ENCODE measurements around the gene NDUFC2. TPM values are rescaled to one million over a fixed set of nuclear protein-coding genes. Genes with fewer than 3 reads are reported as not detected.

Gene NDUFC2
- total RNA-seq, 5 donors from 2014 or later (not counting 1 experiment from before 2014, with no cell fraction given), result 40.8 to 93.8 (median 88.1) TPM

GRCh38 chr11:78037825-78038620 is 41.6 kb downstream of the NDUFC2 start:
- no peaks in the 10 kb centered on the region for H3K27me3 Mint-ChIP-seq
- Histone ChIP-seq H3K9me3 (no peaks in the 10 kb centered on the region), H3K27ac (ENCODE audit: low read length) (no peak overlapping the region), H3K36me3 (ENCODE audit: control insufficient read depth in 2 of 2, extremely low read depth in 1 of 2, insufficient read depth in 1 of 2, low read length in 1 of 2) (no peaks in the 10 kb centered on the region), H3K4me1 (ENCODE audit: control insufficient read depth in 1 of 2, extremely low read depth in 1 of 2, insufficient read depth in 2 of 2, low read length in 2 of 2) (peaks cover 0 to 5% of the 10 kb centered on the region in 2 experiments), H3K4me3 (ENCODE audit: control insufficient read depth in 1 of 2, extremely low read depth in 1 of 2, low read length in 1 of 2) (no peak overlapping the region), H3K27me3 (replicated peaks in 1 of 2; ENCODE audit: control insufficient read depth in 2 of 2, extremely low read depth in 1 of 2, insufficient read depth in 2 of 2, low read length in 1 of 2) (peaks cover 0 to 2% of the 10 kb centered on the region in 2 experiments)
- WGBS (ENCODE audit: insufficient coverage), result 84% methylated on average over 7 of the region's 9 CpGs
- H3K4me3 Mint-ChIP-seq, result no peak overlapping the region
- no peaks in the 10 kb centered on the region for H3K9me3 Mint-ChIP-seq
- CTCF ChIA-PET, result no interaction called here
- H3K27ac Mint-ChIP-seq, result no peak overlapping the region
- peaks cover 10 to 11% (median 10%) of the 10 kb centered on the region in 3 donors for H3K4me1 Mint-ChIP-seq
- H3K36me3 Mint-ChIP-seq, result no peaks in the 10 kb centered on the region
- DNase-seq (no peak), ATAC-seq (replicated peaks in 1 of 4) (no peak)
- POLR2A ChIA-PET, result no interaction called here

GRCh38 chr11:78037056-78037455 is 42.6 kb downstream of the NDUFC2 start:
- H3K36me3 Mint-ChIP-seq, result no peaks in the 10 kb centered on the region
- Histone ChIP-seq H3K4me3 (ENCODE audit: control insufficient read depth in 1 of 2, extremely low read depth in 1 of 2, low read length in 1 of 2) (no peak overlapping the region), H3K4me1 (ENCODE audit: control insufficient read depth in 1 of 2, extremely low read depth in 1 of 2, insufficient read depth in 2 of 2, low read length in 2 of 2) (peaks cover 0 to 5% of the 10 kb centered on the region in 2 experiments), H3K27me3 (replicated peaks in 1 of 2; ENCODE audit: control insufficient read depth in 2 of 2, extremely low read depth in 1 of 2, insufficient read depth in 2 of 2, low read length in 1 of 2) (peaks cover 0 to 2% of the 10 kb centered on the region in 2 experiments), H3K27ac (ENCODE audit: low read length) (no peak overlapping the region), H3K9me3 (no peaks in the 10 kb centered on the region), H3K36me3 (ENCODE audit: control insufficient read depth in 2 of 2, extremely low read depth in 1 of 2, insufficient read depth in 1 of 2, low read length in 1 of 2) (no peaks in the 10 kb centered on the region)
- H3K27me3 Mint-ChIP-seq, result no peaks in the 10 kb centered on the region
- ChIA-PET CTCF (no interaction called here), POLR2A (no interaction called here)
- H3K27ac Mint-ChIP-seq, result no peak overlapping the region
- no peak for DNase-seq
- H3K9me3 Mint-ChIP-seq, result no peaks in the 10 kb centered on the region
- no peak for ATAC-seq (replicated peaks in 1 of 4)
- 90% methylated on average over 3 of the region's 3 CpGs for WGBS (ENCODE audit: insufficient coverage)
- H3K4me1 Mint-ChIP-seq, result peaks cover 10 to 11% (median 10%) of the 10 kb centered on the region in 3 donors
- no peak overlapping the region for H3K4me3 Mint-ChIP-seq

GRCh38 chr11:78036313-78036712 is 43.3 kb downstream of the NDUFC2 start:
- Mint-ChIP-seq H3K4me3 (no peak overlapping the region), H3K27ac (no peak overlapping the region), H3K9me3 (no peaks in the 10 kb centered on the region), H3K27me3 (no peaks in the 10 kb centered on the region), H3K4me1 (peaks cover 10 to 11% (median 10%) of the 10 kb centered on the region in 3 donors), H3K36me3 (no peaks in the 10 kb centered on the region)
- no peaks in the 10 kb centered on the region for H3K9me3 ChIP-seq
- H3K27ac ChIP-seq (ENCODE audit: low read length), result no peak overlapping the region
- peaks cover 0 to 2% of the 10 kb centered on the region in 2 experiments for H3K27me3 ChIP-seq (replicated peaks in 1 of 2; ENCODE audit: control insufficient read depth in 2 of 2, extremely low read depth in 1 of 2, insufficient read depth in 2 of 2, low read length in 1 of 2)
- H3K36me3 ChIP-seq (ENCODE audit: control insufficient read depth in 2 of 2, extremely low read depth in 1 of 2, insufficient read depth in 1 of 2, low read length in 1 of 2), result no peaks in the 10 kb centered on the region
- CTCF ChIA-PET, result no interaction called here
- H3K4me3 ChIP-seq (ENCODE audit: control insufficient read depth in 1 of 2, extremely low read depth in 1 of 2, low read length in 1 of 2), result no peak overlapping the region
- DNase-seq (no peak), ATAC-seq (replicated peaks in 1 of 4) (no peak)
- 90% methylated on average over 2 of the region's 3 CpGs for WGBS (ENCODE audit: insufficient coverage)
- POLR2A ChIA-PET, result interaction anchor here in 1 of 2 donors (0.7 kb wide), 1 partner anchor 41 kb away, joined by 6 read pairs; no protein-coding TSS in a partner anchor
- H3K4me1 ChIP-seq (ENCODE audit: control insufficient read depth in 1 of 2, extremely low read depth in 1 of 2, insufficient read depth in 2 of 2, low read length in 2 of 2), result peaks cover 0 to 5% of the 10 kb centered on the region in 2 experiments

- no peaks in the 10 kb centered on the region for H3K27me3 Mint-ChIP-seq
- peaks cover 2% of the 10 kb centered on the region in 3 donors for H3K4me1 Mint-ChIP-seq
- H3K27ac Mint-ChIP-seq, result no peak overlapping the region
- DNase-seq (no peak), ATAC-seq (replicated peaks in 1 of 4) (no peak)
- Histone ChIP-seq H3K9me3 (no peaks in the 10 kb centered on the region), H3K36me3 (ENCODE audit: control insufficient read depth in 2 of 2, extremely low read depth in 1 of 2, insufficient read depth in 1 of 2, low read length in 1 of 2) (no peaks in the 10 kb centered on the region), H3K4me1 (ENCODE audit: control insufficient read depth in 1 of 2, extremely low read depth in 1 of 2, insufficient read depth in 2 of 2, low read length in 2 of 2) (peaks cover 0 to under 1% of the 10 kb centered on the region in 2 experiments), H3K4me3 (ENCODE audit: control insufficient read depth in 1 of 2, extremely low read depth in 1 of 2, low read length in 1 of 2) (no peak overlapping the region), H3K27ac (ENCODE audit: low read length) (no peak overlapping the region), H3K27me3 (replicated peaks in 1 of 2; ENCODE audit: control insufficient read depth in 2 of 2, extremely low read depth in 1 of 2, insufficient read depth in 2 of 2, low read length in 1 of 2) (peaks cover 0 to 2% of the 10 kb centered on the region in 2 experiments)
- no CpG with 5 or more reads among the region's 10 CpGs for WGBS (ENCODE audit: insufficient coverage)
- H3K36me3 Mint-ChIP-seq, result no peaks in the 10 kb centered on the region
- ChIA-PET POLR2A (no interaction called here), CTCF (no interaction called here)
- no peaks in the 10 kb centered on the region for H3K9me3 Mint-ChIP-seq
- H3K4me3 Mint-ChIP-seq, result no peak overlapping the region
These were observed 45.0 kb downstream of the NDUFC2 start for GRCh38 chr11:78034623-78035022.

- H3K4me3 ChIP-seq (ENCODE audit: control insufficient read depth in 1 of 2, extremely low read depth in 1 of 2, low read length in 1 of 2), result no peak overlapping the region
- no peak for ATAC-seq (replicated peaks in 1 of 4)
- no peak overlapping the region for H3K4me3 Mint-ChIP-seq
These were observed 46.6 kb downstream of the NDUFC2 start for GRCh38 chr11:78033040-78033439.

GRCh38 chr11:78032090-78032489 is 47.6 kb downstream of the NDUFC2 start:
- no peaks in the 10 kb centered on the region for H3K9me3 Mint-ChIP-seq

More at GRCh38 chr11:78033040-78033439, 46.6 kb downstream of the NDUFC2 start:
- ChIA-PET POLR2A (interaction anchor here in 1 of 2 donors (0.5 kb wide), 1 partner anchor 108 kb away, joined by 3 read pairs; no protein-coding TSS in a partner anchor), CTCF (no interaction called here)
- Mint-ChIP-seq H3K27ac (no peak overlapping the region), H3K27me3 (no peaks in the 10 kb centered on the region), H3K36me3 (no peaks in the 10 kb centered on the region), H3K4me1 (no peaks in the 10 kb centered on the region), H3K9me3 (no peaks in the 10 kb centered on the region)
- Histone ChIP-seq H3K27me3 (replicated peaks in 1 of 2; ENCODE audit: control insufficient read depth in 2 of 2, extremely low read depth in 1 of 2, insufficient read depth in 2 of 2, low read length in 1 of 2) (peaks cover 0 to 2% of the 10 kb centered on the region in 2 experiments), H3K4me1 (ENCODE audit: control insufficient read depth in 1 of 2, extremely low read depth in 1 of 2, insufficient read depth in 2 of 2, low read length in 2 of 2) (no peaks in the 10 kb centered on the region), H3K27ac (ENCODE audit: low read length) (no peak overlapping the region), H3K9me3 (no peaks in the 10 kb centered on the region), H3K36me3 (ENCODE audit: control insufficient read depth in 2 of 2, extremely low read depth in 1 of 2, insufficient read depth in 1 of 2, low read length in 1 of 2) (no peaks in the 10 kb centered on the region)
- DNase-seq, result no peak
- WGBS (ENCODE audit: insufficient coverage), result no CpG with 5 or more reads among the region's 4 CpGs

More at GRCh38 chr11:78032090-78032489, 47.6 kb downstream of the NDUFC2 start:
- Mint-ChIP-seq H3K36me3 (no peaks in the 10 kb centered on the region), H3K4me3 (no peak overlapping the region), H3K27ac (no peak overlapping the region), H3K4me1 (no peaks in the 10 kb centered on the region), H3K27me3 (no peaks in the 10 kb centered on the region)
- ChIA-PET CTCF (no interaction called here), POLR2A (no interaction called here)
- DNase-seq (no peak), ATAC-seq (replicated peaks in 1 of 4) (no peak)
- no peaks in the 10 kb centered on the region for H3K36me3 ChIP-seq (ENCODE audit: control insufficient read depth in 2 of 2, extremely low read depth in 1 of 2, insufficient read depth in 1 of 2, low read length in 1 of 2)
- no peaks in the 10 kb centered on the region for H3K4me1 ChIP-seq (ENCODE audit: control insufficient read depth in 1 of 2, extremely low read depth in 1 of 2, insufficient read depth in 2 of 2, low read length in 2 of 2)
- peaks cover 0 to 2% of the 10 kb centered on the region in 2 experiments for H3K27me3 ChIP-seq (replicated peaks in 1 of 2; ENCODE audit: control insufficient read depth in 2 of 2, extremely low read depth in 1 of 2, insufficient read depth in 2 of 2, low read length in 1 of 2)
- H3K9me3 ChIP-seq, result no peaks in the 10 kb centered on the region
- H3K4me3 ChIP-seq (ENCODE audit: control insufficient read depth in 1 of 2, extremely low read depth in 1 of 2, low read length in 1 of 2), result no peak overlapping the region
- H3K27ac ChIP-seq (ENCODE audit: low read length), result no peak overlapping the region
